ENCODE data around the gene TGM1.

The TGM1 gene

GRCh38 chr14:24291446-24292117, 28.6 kb upstream of the TGM1 start:
- no peak for DNase-seq

GRCh38 chr14:24290746-24291145, 27.8 kb upstream of the TGM1 start:
- no peak for DNase-seq

- peak; percentile 53 for DNase-seq
These were observed 26.8 kb upstream of the TGM1 start for GRCh38 chr14:24289649-24290280.

DNA sequence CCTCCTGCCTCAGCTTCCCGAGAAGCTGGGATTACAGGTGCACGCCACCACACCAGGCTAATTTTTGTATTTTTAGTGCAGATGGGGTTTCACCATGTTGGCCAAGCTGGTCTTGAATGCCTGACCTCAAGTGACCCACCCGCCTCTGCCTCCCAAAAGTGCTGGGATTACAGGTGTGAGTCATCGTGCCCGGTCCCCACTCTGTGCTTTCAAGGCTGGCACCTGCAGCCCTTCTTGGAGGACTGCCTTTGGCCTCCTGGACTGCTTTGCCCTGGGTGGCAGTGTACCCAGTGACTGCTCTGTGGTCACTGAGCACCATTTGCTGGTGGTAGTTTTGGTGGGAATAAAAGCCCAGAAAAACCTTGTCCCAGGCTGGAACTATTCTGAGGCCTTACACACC, 24.0 kb upstream of the TGM1 start:
- no peak for DNase-seq

GRCh38 chr14:24285351-24285750, 22.4 kb upstream of the TGM1 start:
- no peak for DNase-seq

GRCh38 chr14:24284501-24285035, 21.6 kb upstream of the TGM1 start:
- no peak for DNase-seq

DNA sequence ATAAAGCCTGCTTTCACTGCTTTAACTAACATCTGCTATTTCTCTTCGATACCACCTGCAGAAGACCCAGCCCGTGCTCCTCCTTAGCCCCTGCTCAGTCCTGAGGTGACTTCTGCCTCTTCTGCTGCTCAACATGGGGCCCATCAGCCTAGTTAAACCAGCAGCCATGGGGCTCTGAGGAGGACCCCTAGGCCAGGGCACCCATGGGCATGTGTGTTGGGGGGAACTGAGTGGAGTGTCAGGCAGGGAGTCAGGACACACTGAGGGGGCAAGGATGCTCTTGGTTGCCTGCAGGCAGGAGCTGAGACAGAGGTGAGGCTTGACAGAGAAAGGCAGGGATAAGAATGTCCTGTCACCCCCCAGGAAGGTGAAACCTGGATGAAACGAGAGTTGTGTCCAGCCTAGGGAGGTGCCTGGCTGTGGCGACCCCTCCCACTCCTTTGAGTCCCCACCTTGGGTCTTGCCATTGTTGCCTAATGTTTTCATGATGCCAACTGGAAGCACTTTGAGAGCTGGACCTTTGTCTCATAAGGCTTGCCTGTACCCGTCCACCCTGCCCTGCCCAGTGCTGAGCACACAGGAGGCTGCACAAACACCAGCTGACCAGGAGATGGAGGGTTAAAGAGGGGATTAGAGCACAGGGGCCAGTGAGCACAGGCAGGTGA, 21.0 kb upstream of the TGM1 start:
- DNase-seq, result no peak

GRCh38 chr14:24282736-24283135, 19.8 kb upstream of the TGM1 start:
- DNase-seq, result no peak

DNA sequence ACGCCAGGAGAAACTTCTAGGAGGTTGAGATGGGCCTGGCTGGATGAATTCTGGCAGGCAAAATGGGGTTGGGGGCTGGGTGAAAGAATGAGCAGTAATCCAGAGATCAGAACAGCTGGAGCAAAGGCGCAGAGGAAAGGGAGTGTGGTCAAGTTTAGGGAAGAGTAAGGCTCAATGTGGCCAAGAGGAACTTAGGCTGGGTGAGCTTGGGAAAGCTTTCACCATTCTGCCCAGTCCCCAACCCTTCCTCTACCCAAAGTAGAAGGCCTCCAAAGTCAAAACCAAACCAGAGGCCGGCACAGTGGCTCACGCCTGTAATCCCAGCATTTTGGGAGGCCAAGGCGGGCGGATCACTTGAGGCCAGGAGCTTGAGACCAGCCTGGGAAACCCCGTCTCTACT, 18.7 kb upstream of the TGM1 start:
- no peak for DNase-seq

- DNase-seq, result no peak
These were observed 18.0 kb upstream of the TGM1 start for GRCh38 chr14:24280797-24281460.

- DNase-seq, result peak; percentile 46
These were observed 16.6 kb upstream of the TGM1 start for GRCh38 chr14:24279301-24280186.

DNA sequence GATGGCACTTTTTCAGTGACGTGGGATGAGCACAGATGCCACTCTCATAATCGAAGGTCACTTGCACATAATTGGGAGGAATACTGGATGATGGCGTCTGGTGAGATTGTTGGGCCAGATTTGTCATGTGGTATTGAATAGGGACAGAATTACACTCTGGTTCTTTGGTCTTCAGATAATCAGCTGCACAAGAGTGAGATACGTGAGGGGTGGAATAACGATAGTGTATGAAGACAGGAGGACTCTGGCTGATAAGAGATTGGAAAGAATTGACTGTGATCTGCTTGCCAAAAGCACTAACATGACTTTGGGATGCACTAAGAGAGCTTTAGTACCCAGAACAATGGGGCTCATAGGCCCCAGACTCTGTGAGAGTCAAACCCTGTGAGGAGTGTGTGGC, 15.4 kb upstream of the TGM1 start:
- DNase-seq, result no peak

DNA sequence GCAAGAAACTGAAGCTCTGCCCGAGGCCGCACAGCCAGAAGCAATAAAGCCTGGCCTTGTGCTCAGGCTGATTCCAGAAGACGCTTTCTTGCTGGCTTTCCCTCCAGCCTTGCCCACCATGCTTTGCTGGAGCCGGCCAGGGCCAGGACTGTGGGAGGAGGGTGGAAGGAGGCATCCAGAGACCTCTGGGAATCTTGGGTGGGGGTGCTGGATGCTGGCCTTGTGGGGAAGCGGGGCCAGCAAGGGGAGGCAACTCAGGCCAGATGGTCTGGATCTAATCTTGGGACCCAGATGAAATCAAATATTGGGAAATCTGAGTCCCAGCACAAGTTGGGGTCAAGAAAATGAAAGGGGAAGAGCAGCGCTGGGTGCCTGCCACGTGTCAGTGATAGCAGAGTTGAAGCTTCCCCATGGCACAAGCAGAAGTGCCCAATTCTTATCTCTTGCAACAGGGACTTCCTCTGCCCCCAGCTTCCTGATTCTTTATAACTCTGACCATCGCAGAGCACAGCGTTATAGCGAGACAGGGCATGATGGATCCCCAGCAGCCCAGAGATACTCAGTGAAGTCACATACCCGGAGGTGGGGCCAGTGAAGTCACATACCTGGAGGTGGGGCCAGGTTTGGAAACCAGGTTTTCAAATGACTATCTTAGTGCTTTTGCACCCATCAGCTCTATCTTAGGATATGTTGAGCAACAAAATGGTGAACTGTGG, 14.8 kb upstream of the TGM1 start:
- no peak for DNase-seq

DNA sequence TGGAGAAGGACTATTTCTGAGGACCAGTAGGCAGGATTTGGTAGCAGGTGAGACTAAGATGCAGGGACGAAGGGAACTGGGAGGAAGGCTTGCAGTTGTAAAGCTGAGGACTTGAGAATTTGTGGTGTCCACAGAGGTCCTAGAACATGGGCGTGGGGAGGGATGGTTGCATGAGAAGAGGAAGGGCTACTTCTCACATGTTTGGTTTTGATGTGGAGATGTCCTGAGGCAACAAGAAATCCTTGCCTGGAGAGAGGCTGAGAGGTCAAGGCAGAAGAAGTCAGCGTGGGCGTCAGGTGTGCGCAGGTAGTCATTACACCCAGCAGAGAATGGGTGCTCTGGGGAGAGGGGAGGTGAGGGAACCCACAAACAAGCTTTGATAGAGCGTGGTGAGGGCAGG, 14.1 kb upstream of the TGM1 start:
- DNase-seq, result no peak

DNA sequence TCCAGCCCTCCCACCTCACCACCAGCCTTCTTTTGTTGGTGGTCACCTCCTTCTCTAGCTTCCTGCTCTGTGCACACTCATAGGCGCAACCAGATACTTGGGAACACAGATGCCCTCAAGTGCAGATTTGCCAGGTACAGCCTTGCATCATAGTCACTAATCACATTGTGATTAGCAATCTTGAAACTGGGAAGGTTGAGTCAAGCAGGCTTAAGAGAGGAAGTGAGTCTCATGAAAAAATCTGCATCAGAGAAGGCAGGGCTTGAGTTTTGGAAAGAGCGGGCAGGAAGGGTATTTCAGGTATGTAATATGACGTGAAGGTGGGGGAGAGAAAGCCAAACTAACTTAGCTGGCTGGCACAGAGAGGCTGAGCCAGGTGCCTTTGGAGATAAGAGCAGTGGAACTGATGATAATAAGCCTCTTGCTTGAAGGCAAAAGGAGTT, 11.1 kb upstream of the TGM1 start:
- DNase-seq, result peak; percentile 55

GRCh38 chr14:24273422-24273998, 10.5 kb upstream of the TGM1 start:
- no peak for DNase-seq

GRCh38 chr14:24272467-24272866, 9.5 kb upstream of the TGM1 start:
- no peak for DNase-seq

GRCh38 chr14:24271834-24272263, 8.9 kb upstream of the TGM1 start:
- no peak for DNase-seq

DNA sequence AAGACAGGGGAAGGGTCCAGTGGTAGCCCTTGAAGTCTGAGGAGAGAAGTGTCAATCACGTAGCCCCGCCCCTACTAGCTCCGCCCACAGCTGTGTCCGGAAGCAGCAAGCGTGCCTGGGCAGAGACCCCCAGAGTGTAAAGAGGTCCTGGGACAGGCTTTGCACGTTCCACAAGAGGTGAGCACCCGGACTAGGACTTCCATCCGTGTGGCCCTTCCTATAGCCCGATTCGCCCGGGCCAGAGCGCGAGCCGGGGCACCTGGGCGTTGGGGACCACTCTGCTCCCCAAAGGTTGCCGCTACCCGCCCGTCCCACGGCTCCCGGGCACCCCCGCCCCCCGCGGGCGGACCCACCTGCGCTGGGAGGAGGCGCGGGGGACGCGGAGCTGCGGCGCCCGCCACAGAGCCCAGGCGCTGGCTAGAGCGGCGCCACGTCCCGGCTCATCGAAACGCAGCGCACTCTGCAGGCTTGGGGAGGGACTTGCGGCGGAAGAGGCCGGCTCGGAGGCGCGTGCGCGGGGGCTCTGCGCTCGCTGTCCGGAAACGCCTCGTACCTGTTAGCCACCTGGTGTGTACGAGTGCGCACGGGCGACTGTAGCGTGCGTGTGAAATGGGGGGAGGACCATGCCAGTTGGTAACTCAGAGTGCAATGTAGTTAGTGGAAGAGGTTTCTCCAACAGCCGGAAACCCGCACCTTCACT, 8.3 kb upstream of the TGM1 start, which contains the start of gene RABGGTA:
Gene RABGGTA, minus strand, starts transcription at position 464 of the 700 bp plus-strand sequence. CDS start 482 bp downstream, outside the sequence.
- peak; percentile 86 for DNase-seq

DNA sequence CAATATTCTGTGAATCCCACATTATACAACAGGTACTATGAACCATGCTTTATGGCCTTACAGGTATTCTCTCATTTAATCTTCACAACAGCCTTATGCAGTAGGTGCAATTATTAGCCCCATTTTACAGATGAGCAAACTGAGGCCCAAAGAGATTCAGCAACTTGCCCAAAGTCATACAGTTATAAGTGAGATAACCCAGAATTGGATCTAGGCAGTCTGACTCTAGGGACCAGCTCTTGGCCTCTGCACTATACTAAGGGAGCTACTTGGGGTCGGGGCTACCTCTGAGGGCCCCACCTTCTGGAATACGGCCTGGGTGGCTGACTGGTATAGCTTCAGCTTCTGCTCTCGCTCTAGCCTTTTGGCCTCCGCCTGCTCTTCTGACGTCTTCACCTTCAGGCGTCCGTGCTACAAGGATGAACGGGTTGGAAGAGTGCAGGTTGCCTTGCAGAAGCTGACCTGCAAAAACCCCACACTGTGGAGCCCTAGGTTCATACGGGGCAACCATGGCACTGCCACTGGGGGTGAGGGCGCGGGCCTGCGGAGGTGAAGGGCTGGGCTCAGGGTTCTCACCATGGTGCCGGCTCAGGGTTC, 7.7 kb upstream of the TGM1 start:
- no peak for DNase-seq

Data from stimulated activated naive CD4-positive, alpha-beta T cell treated with Interleukin-2 at 50 U/mL for 16 hours (primary cell).